Mesenchymal stem cell (in vitro differentiated cells and primary cell): ENCODE results near the gene DHX38.
A peak's percentile ranks its signal among the peaks of the same experiment; 100 is the strongest.

Source experiments
- DNase-seq: peaks from one replicate; pipeline ENCODE4 v3.0.0-alpha.2; 2013
- H2AFZ ChIP-seq: one replicate; pipeline ENCODE4 v1.6.1; 2013; ENCODE audit warnings: low read depth, mild to moderate bottlenecking, control low read depth, inconsistent platforms, low read length, moderate library complexity
- H2AK5ac ChIP-seq: 2 replicates; pipeline ENCODE4 v1.6.1; 2013; ENCODE audit warnings: low read length, moderate library complexity, mild to moderate bottlenecking, inconsistent platforms; ENCODE audit not compliant: severe bottlenecking
- H2BK120ac ChIP-seq: one replicate; pipeline ENCODE4 v1.6.1; 2013; ENCODE audit warnings: low read depth, mild to moderate bottlenecking, inconsistent platforms, low read length, moderate library complexity
- H2BK12ac ChIP-seq, 2 experiments: one replicate each; pipeline ENCODE4 v1.6.1; 2013; ENCODE audit warnings: inconsistent platforms in 2 of 2, low read length in 2 of 2, mild to moderate bottlenecking in 2 of 2, moderate library complexity in 2 of 2, control low read depth in 1 of 2
- H2BK15ac ChIP-seq: one replicate; pipeline ENCODE4 v1.6.1; 2013; ENCODE audit warnings: mild to moderate bottlenecking, low read depth, inconsistent platforms; ENCODE audit not compliant: poor library complexity, severe bottlenecking
- H2BK5ac ChIP-seq: 2 replicates; pipeline ENCODE4 v1.6.1; 2013; ENCODE audit warnings: low read depth, mild to moderate bottlenecking, low read length, control low read depth, inconsistent platforms; ENCODE audit not compliant: poor library complexity, severe bottlenecking
- H3K14ac ChIP-seq, 2 experiments: one replicate each; pipeline ENCODE4 v1.6.1; 2013; ENCODE audit warnings: inconsistent platforms in 2 of 2, low read length in 2 of 2, control low read depth in 1 of 2, mild to moderate bottlenecking in 1 of 2, moderate library complexity in 1 of 2
- H3K18ac ChIP-seq, 2 experiments: one replicate each; pipeline ENCODE4 v1.6.1; 2013; ENCODE audit warnings: inconsistent platforms in 2 of 2, low read length in 2 of 2, control low read depth in 1 of 2, low read depth in 1 of 2, mild to moderate bottlenecking in 1 of 2
- H3K23ac ChIP-seq, 2 experiments: one replicate each; pipeline ENCODE4 v1.6.1; 2013; ENCODE audit warnings: inconsistent platforms in 2 of 2, low read length in 2 of 2, mild to moderate bottlenecking in 2 of 2, moderate library complexity in 2 of 2, control low read depth in 1 of 2
- H3K27ac ChIP-seq: 2 replicates; pipeline ENCODE4 v1.5.1; 2013; ENCODE audit warnings: mild to moderate bottlenecking, moderate library complexity, low read length, control low read depth, inconsistent platforms; ENCODE audit not compliant: poor library complexity, severe bottlenecking
- H3K27me3 ChIP-seq, 2 experiments: 2 replicates each; pipeline versions ENCODE4 v1.6.1 to v1.7.0; 2013; ENCODE audit warnings: low read length in 2 of 2, mild to moderate bottlenecking in 2 of 2, moderate library complexity in 2 of 2, control low read depth in 1 of 2, inconsistent platforms in 1 of 2; ENCODE audit not compliant: control insufficient read depth in 1 of 2, insufficient read depth in 1 of 2
- H3K36me3 ChIP-seq, 2 experiments: 2 replicates each; pipeline versions ENCODE4 v1.6.1 to v1.7.0; 2013; ENCODE audit warnings: low read length in 2 of 2, control low read depth in 1 of 2, inconsistent platforms in 1 of 2, low read depth in 1 of 2, mild to moderate bottlenecking in 1 of 2; ENCODE audit not compliant: insufficient read depth in 2 of 2, control insufficient read depth in 1 of 2
- H3K4ac ChIP-seq, 2 experiments: one replicate each; pipeline ENCODE4 v1.6.1; 2013; ENCODE audit warnings: inconsistent platforms in 2 of 2, low read length in 2 of 2, mild to moderate bottlenecking in 2 of 2, moderate library complexity in 2 of 2, control low read depth in 1 of 2, low read depth in 1 of 2
- H3K4me1 ChIP-seq: 2 replicates; pipeline ENCODE4 v1.6.1; 2013; ENCODE audit warnings: low read depth, low read length, control low read depth; ENCODE audit not compliant: control insufficient read depth, insufficient read depth
- H3K4me2 ChIP-seq: 2 replicates; pipeline ENCODE4 v1.6.1; 2013; ENCODE audit warnings: low read length, mild to moderate bottlenecking, inconsistent platforms; ENCODE audit not compliant: poor library complexity, severe bottlenecking
- H3K4me3 ChIP-seq, 2 experiments: 2 replicates each; pipeline versions ENCODE4 v1.5.1 to v1.7.0; 2013; ENCODE audit warnings: low read length in 2 of 2, mild to moderate bottlenecking in 2 of 2, control low read depth in 1 of 2, low read depth in 1 of 2; ENCODE audit not compliant: insufficient read depth in 1 of 2
- H3K79me1 ChIP-seq: replicated peaks from 2 replicates; pipeline ENCODE4 v1.6.1; 2013; ENCODE audit warnings: mild to moderate bottlenecking, control low read depth, low read length, inconsistent platforms; ENCODE audit not compliant: poor library complexity, severe bottlenecking
- H3K9ac ChIP-seq: 2 replicates; pipeline ENCODE4 v1.7.0; 2013; ENCODE audit warnings: mild to moderate bottlenecking, low read length, moderate library complexity
- H3K9me3 ChIP-seq: 2 replicates; pipeline ENCODE4 v1.7.0; 2013; ENCODE audit warnings: mild to moderate bottlenecking, low read length; ENCODE audit not compliant: control insufficient read depth
- H4K8ac ChIP-seq: one replicate; pipeline ENCODE4 v1.6.1; 2013; ENCODE audit warnings: inconsistent platforms, mild to moderate bottlenecking, low read length, moderate library complexity
- H4K91ac ChIP-seq: one replicate; pipeline ENCODE4 v1.6.1; 2013; ENCODE audit warnings: mild to moderate bottlenecking, low read length, inconsistent platforms
- WGBS: methylation state at CpG from one replicate; pipeline ENCODE4 v1.1.7; 2013; ENCODE audit warnings: mixed read lengths; 5-methylcytosine and 5-hydroxymethylcytosine counted together

The DHX38 gene

DNA sequence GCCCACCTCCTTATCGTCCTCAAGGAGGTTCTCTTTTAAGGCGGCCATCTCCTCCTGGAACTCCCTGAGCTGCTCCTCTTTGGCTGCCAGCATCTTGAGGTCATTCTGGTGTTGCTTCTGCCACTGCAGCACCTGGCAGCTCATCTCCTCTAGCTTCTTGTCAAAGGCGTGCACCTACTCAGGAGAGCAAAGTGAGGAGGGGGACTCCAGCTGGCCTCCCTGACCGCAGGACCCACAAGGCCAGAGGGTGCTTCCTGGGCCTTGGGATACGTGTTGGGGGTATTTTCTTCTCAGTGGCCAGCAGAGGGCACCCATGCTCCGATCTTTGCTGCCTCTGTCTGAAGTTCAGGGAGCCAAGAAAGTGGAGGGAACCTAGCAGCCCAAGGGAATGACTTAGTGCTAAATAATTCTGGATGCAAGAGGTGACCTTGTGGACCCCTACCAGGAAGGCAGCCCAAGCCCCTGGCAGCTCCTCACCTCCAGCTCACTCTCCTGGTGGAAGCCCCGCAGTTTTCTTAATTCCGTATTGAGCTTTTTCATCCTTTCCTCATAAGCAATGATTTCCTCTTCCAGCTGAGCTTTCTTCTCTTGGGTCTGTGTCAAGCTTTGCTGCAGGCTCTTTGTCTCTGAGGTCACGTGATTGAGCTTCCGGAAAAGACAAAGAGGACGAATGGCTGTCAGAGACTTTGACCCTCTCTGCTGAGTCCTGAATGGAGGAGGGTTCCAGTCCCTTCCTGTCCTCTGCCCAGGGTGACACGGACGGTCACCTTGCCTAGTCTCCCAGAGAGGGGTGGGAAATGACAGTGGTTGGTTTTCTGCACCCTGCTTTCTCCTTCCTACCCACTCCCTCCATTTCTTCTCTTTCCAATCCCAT, 31.4 kb downstream of the DHX38 start:
- Histone ChIP-seq H3K27ac (no peak overlapping the region), H3K4ac (no peak overlapping the region), H3K27me3 (peaks cover 3% of the 10 kb centered on the region in 2 experiments), H3K18ac (peak overlapping the region in 1 of 2 experiments; percentile 18), H2BK15ac (no peak overlapping the region), H3K4me2 (no peak overlapping the region), H3K4me3 (no peak overlapping the region), H2AK5ac (no peak overlapping the region), H4K91ac (no peak overlapping the region), H2BK12ac (no peak overlapping the region), H3K9ac (peak overlapping the region; percentile 9), H3K4me1 (peaks cover 2% of the 10 kb centered on the region), H3K23ac (peak overlapping the region in 1 of 2 experiments; percentile 26), H2AFZ (no peak overlapping the region), H3K9me3 (no peaks in the 10 kb centered on the region), H4K8ac (no peak overlapping the region), H3K14ac (no peak overlapping the region), H2BK5ac (no peak overlapping the region), H3K36me3 (no peaks in the 10 kb centered on the region), H2BK120ac (no peak overlapping the region), H3K79me1 (no peaks in the 10 kb centered on the region)
- peak; percentile 72 for DNase-seq
- 57% methylated on average over 13 of the region's 13 CpGs for WGBS

- H3K4me1 ChIP-seq, result peaks cover 2% of the 10 kb centered on the region
- no peak overlapping the region for H3K4me2 ChIP-seq
- H3K9me3 ChIP-seq, result no peaks in the 10 kb centered on the region
- H2AFZ ChIP-seq, result no peak overlapping the region
- no peak overlapping the region for H3K27ac ChIP-seq
- H4K8ac ChIP-seq, result no peak overlapping the region
- no peaks in the 10 kb centered on the region for H3K79me1 ChIP-seq
- no peak overlapping the region for H3K4ac ChIP-seq
- no peak overlapping the region for H2AK5ac ChIP-seq
- H3K14ac ChIP-seq, result no peak overlapping the region
- no peak overlapping the region for H4K91ac ChIP-seq
- no peak overlapping the region for H3K4me3 ChIP-seq
- no peak overlapping the region for H2BK120ac ChIP-seq
- peaks cover 3% of the 10 kb centered on the region in 2 experiments for H3K27me3 ChIP-seq
- no peak overlapping the region for H3K18ac ChIP-seq
- no peak overlapping the region for H2BK5ac ChIP-seq
- H3K36me3 ChIP-seq, result no peaks in the 10 kb centered on the region
- WGBS, result 84% methylated on average over 9 of the region's 9 CpGs
- H2BK15ac ChIP-seq, result no peak overlapping the region
- DNase-seq, result no peak
- H3K9ac ChIP-seq, result no peak overlapping the region
- no peak overlapping the region for H2BK12ac ChIP-seq
- H3K23ac ChIP-seq, result no peak overlapping the region
Observed at GRCh38 chr16:72125635-72126428, 32.2 kb downstream of the DHX38 start.

DNA sequence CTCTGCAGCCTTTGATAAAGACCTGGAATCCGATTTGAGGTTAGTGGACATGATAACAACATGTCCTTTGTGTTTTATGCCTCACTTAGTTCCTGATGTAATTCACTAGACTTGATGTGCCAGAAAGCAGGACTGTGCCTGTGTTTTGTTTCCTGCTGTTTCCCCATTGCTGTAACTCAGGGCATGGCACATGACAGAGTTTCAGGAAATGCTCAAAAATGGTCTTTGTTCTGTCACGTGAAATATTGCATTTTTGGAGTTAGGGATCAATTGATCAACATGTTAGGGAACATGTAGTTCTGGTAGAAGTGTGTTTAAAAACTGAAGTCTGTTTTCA, 32.8 kb downstream of the DHX38 start:
- no peak overlapping the region for H3K23ac ChIP-seq
- no peak overlapping the region for H4K91ac ChIP-seq
- no peak overlapping the region for H3K27ac ChIP-seq
- no peak overlapping the region for H2BK15ac ChIP-seq
- no peak overlapping the region for H2BK120ac ChIP-seq
- H3K4ac ChIP-seq, result no peak overlapping the region
- H3K4me1 ChIP-seq, result peaks cover 2% of the 10 kb centered on the region
- H2AFZ ChIP-seq, result no peak overlapping the region
- H3K14ac ChIP-seq, result no peak overlapping the region
- no peak overlapping the region for H3K9ac ChIP-seq
- no peak overlapping the region for H2AK5ac ChIP-seq
- no peak overlapping the region for H3K4me2 ChIP-seq
- H3K27me3 ChIP-seq, result peaks cover 3 to 5% of the 10 kb centered on the region in 2 experiments
- H3K36me3 ChIP-seq, result no peaks in the 10 kb centered on the region
- H4K8ac ChIP-seq, result no peak overlapping the region
- WGBS, result 55% methylated on average over 2 of the region's 2 CpGs
- no peak overlapping the region for H3K18ac ChIP-seq
- DNase-seq, result no peak
- H3K79me1 ChIP-seq, result no peaks in the 10 kb centered on the region
- H2BK12ac ChIP-seq, result no peak overlapping the region
- no peak overlapping the region for H3K4me3 ChIP-seq
- H3K9me3 ChIP-seq, result no peaks in the 10 kb centered on the region
- H2BK5ac ChIP-seq, result no peak overlapping the region

DNA sequence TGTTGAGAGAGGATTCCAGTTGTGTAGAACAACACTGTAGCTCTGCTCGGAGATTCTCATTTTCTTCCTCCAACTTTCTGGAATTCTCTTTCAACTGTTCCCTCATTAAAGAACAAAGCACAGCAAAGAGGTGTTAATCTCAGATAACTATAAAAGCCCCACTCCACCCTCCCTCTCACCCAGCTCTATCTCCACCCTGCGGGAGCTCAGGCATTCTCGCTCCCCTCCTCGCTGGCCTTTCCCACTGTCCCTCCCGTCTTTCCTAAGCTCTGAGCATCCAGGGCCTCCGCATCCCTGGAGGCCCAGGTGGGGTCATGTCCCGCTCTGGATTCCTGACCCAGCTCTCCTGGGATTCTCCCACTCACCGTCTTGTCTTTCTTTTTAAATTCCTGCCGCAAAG, 35.1 kb downstream of the DHX38 start:
- Histone ChIP-seq H3K9me3 (no peaks in the 10 kb centered on the region), H3K4me2 (no peak overlapping the region), H3K4ac (no peak overlapping the region), H3K27me3 (peaks cover 5 to 6% of the 10 kb centered on the region in 2 experiments), H2BK120ac (no peak overlapping the region), H3K4me3 (no peak overlapping the region), H3K79me1 (no peaks in the 10 kb centered on the region), H3K4me1 (peaks cover 2% of the 10 kb centered on the region), H4K8ac (no peak overlapping the region), H3K27ac (no peak overlapping the region), H2AK5ac (no peak overlapping the region), H2BK5ac (no peak overlapping the region), H3K23ac (no peak overlapping the region), H4K91ac (no peak overlapping the region), H2AFZ (no peak overlapping the region), H3K14ac (no peak overlapping the region), H3K36me3 (no peaks in the 10 kb centered on the region), H3K18ac (no peak overlapping the region), H3K9ac (no peak overlapping the region), H2BK12ac (no peak overlapping the region), H2BK15ac (no peak overlapping the region)
- 61% methylated on average over 9 of the region's 9 CpGs for WGBS
- no peak for DNase-seq
